ENCODE data around the gene ANP32E.

The ANP32E gene

GRCh38 chr1:150268340-150268704 lies 32.4 kb upstream of the ANP32E start:
- peaks cover 40% of the 10 kb centered on the region for H3K4me1 Mint-ChIP-seq
- no peaks in the 10 kb centered on the region for H3K9me3 Mint-ChIP-seq
- H3K27ac Mint-ChIP-seq = peak overlapping the region; percentile 94 to 97 (median 97)
- peaks cover 21% of the 10 kb centered on the region for H3K36me3 Mint-ChIP-seq (ENCODE audit: low read depth)
- peak overlapping the region; percentile 89 to 100 (median 92) for H3K4me3 Mint-ChIP-seq
- H3K27me3 Mint-ChIP-seq (ENCODE audit: low read depth) = no peaks in the 10 kb centered on the region
- TF ChIP-seq, protein P1, sequence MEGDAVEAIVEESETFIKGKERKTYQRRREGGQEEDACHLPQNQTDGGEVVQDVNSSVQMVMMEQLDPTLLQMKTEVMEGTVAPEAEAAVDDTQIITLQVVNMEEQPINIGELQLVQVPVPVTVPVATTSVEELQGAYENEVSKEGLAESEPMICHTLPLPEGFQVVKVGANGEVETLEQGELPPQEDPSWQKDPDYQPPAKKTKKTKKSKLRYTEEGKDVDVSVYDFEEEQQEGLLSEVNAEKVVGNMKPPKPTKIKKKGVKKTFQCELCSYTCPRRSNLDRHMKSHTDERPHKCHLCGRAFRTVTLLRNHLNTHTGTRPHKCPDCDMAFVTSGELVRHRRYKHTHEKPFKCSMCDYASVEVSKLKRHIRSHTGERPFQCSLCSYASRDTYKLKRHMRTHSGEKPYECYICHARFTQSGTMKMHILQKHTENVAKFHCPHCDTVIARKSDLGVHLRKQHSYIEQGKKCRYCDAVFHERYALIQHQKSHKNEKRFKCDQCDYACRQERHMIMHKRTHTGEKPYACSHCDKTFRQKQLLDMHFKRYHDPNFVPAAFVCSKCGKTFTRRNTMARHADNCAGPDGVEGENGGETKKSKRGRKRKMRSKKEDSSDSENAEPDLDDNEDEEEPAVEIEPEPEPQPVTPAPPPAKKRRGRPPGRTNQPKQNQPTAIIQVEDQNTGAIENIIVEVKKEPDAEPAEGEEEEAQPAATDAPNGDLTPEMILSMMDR (IDR thresholded peaks at IDR 0.05; ENCODE audit: unreplicated experiment in 3 of 3) = no peak

- no peaks in the 10 kb centered on the region for H3K9me3 Mint-ChIP-seq
- TF ChIP-seq, protein P1 (IDR thresholded peaks at IDR 0.05; ENCODE audit: unreplicated experiment in 3 of 3) = no peak
- H3K27me3 Mint-ChIP-seq (ENCODE audit: low read depth) = no peaks in the 10 kb centered on the region
- H3K4me3 Mint-ChIP-seq = peak overlapping the region; percentile 89 to 100 (median 92)
- peaks cover 21% of the 10 kb centered on the region for H3K36me3 Mint-ChIP-seq (ENCODE audit: low read depth)
- peaks cover 35% of the 10 kb centered on the region for H3K4me1 Mint-ChIP-seq
- H3K27ac Mint-ChIP-seq = peak overlapping the region; percentile 94 to 97 (median 97)
Measured at GRCh38 chr1:150267896-150268295, 32.0 kb upstream of the ANP32E start.

GRCh38 chr1:150263549-150263948 lies 27.6 kb upstream of the ANP32E start:
- TF ChIP-seq, protein P1 (IDR thresholded peaks at IDR 0.05; ENCODE audit: unreplicated experiment in 3 of 3) = no peak
- no peaks in the 10 kb centered on the region for H3K9me3 Mint-ChIP-seq
- H3K27me3 Mint-ChIP-seq (ENCODE audit: low read depth) = no peaks in the 10 kb centered on the region
- H3K4me3 Mint-ChIP-seq = no peak overlapping the region
- H3K36me3 Mint-ChIP-seq (ENCODE audit: low read depth) = peaks cover 21% of the 10 kb centered on the region
- H3K27ac Mint-ChIP-seq = peak overlapping the region in 1 of 3 experiments; percentile 59
- H3K4me1 Mint-ChIP-seq = peaks cover 38% of the 10 kb centered on the region

DNA sequence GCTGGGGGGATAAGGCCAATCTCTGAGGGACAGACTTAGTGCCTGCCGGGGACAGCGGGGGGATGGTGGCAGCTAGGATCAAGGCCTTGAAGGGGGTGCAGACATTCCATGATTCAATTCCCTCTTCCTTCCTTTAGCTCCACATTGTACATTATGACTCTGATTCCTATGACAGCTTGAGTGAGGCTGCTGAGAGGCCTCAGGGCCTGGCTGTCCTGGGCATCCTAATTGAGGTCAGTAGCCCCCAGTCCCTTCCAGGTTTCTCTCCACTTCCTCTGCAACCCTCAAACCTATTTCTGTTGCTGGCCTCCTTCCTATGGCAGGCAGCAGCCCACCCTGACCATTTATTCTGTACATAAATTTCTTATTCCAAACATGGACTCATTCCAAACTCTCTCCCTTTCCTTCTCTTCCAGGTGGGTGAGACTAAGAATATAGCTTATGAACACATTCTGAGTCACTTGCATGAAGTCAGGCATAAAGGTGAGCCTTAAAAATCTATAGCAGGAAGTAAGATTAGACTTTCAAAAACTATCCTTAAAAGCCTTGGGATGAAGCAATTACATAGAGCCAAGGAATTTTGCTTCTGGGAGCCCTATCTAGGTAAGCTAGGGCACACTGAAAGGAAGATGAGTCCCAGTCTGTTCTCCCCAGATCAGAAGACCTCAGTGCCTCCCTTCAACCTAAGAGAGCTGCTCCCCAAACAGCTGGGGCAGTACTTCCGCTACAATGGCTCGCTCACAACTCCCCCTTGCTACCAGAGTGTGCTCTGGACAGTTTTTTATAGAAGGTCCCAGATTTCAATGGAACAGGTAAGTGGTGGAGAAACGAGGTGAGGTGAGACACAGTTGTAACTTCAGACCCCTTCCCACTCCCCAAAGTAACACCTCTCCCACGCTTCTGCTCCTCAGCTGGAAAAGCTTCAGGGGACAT lies 26.7 kb upstream of the ANP32E start:
- Mint-ChIP-seq H3K4me3 (peak overlapping the region; percentile 4 to 22 (median 9)), H3K9me3 (no peaks in the 10 kb centered on the region), H3K27me3 (ENCODE audit: low read depth) (no peaks in the 10 kb centered on the region), H3K27ac (peak overlapping the region; percentile 59 to 91 (median 77)), H3K4me1 (peaks cover 41% of the 10 kb centered on the region), H3K36me3 (ENCODE audit: low read depth) (peaks cover 21% of the 10 kb centered on the region)
- TF ChIP-seq, protein P1 (IDR thresholded peaks at IDR 0.05; ENCODE audit: unreplicated experiment in 3 of 3) = no peak

- Mint-ChIP-seq H3K27ac (peak overlapping the region in 2 of 3 experiments; percentile 56 to 82), H3K27me3 (ENCODE audit: low read depth) (no peaks in the 10 kb centered on the region), H3K4me1 (peaks cover 46% of the 10 kb centered on the region), H3K9me3 (no peaks in the 10 kb centered on the region), H3K36me3 (ENCODE audit: low read depth) (peaks cover 12% of the 10 kb centered on the region), H3K4me3 (peak overlapping the region in 1 of 3 experiments; percentile 33)
- TF ChIP-seq, protein P1 (IDR thresholded peaks at IDR 0.05; ENCODE audit: unreplicated experiment in 3 of 3) = no peak
Measured at GRCh38 chr1:150261367-150261766, 25.5 kb upstream of the ANP32E start.
